Measurements from ENCODE around the gene FSTL4.

The FSTL4 gene

GRCh38 chr5:133638436-133638835, 26.1 kb upstream of the FSTL4 start:
- no peak overlapping the region for H3K4me3 ChIP-seq (IDR thresholded peaks at IDR 0.05; ENCODE audit: insufficient read depth, low read depth, low read length)
- no peaks in the 10 kb centered on the region for H4K20me1 ChIP-seq (ENCODE audit: insufficient read depth)
- H2AFZ ChIP-seq (ENCODE audit: low read depth), result no peak overlapping the region
- H3K9ac ChIP-seq, result no peak overlapping the region
- no peaks in the 10 kb centered on the region for H3K4me1 ChIP-seq (ENCODE audit: low read depth, poor library complexity, severe bottlenecking)
- H3K4me2 ChIP-seq, result no peak overlapping the region
- no peaks in the 10 kb centered on the region for H3K27me3 ChIP-seq (ENCODE audit: insufficient read depth, low read depth)
- H3K79me2 ChIP-seq (ENCODE audit: insufficient read depth, low read depth), result no peaks in the 10 kb centered on the region
- H3K36me3 ChIP-seq (ENCODE audit: insufficient read depth), result no peaks in the 10 kb centered on the region
- no peak overlapping the region for H3K27ac ChIP-seq
- TF ChIP-seq CTCF (conservative IDR thresholded peaks at IDR 0.05; ENCODE audit: low read depth, low read length), result no peak

- H3K36me3 ChIP-seq (ENCODE audit: insufficient read depth), result no peaks in the 10 kb centered on the region
- H3K79me2 ChIP-seq (ENCODE audit: insufficient read depth, low read depth), result no peaks in the 10 kb centered on the region
- no peak overlapping the region for H2AFZ ChIP-seq (ENCODE audit: low read depth)
- H3K4me3 ChIP-seq (IDR thresholded peaks at IDR 0.05; ENCODE audit: insufficient read depth, low read depth, low read length), result no peak overlapping the region
- H4K20me1 ChIP-seq (ENCODE audit: insufficient read depth), result no peaks in the 10 kb centered on the region
- H3K9ac ChIP-seq, result no peak overlapping the region
- H3K27me3 ChIP-seq (ENCODE audit: insufficient read depth, low read depth), result no peaks in the 10 kb centered on the region
- no peak for TF ChIP-seq CTCF (conservative IDR thresholded peaks at IDR 0.05; ENCODE audit: low read depth, low read length)
- no peak overlapping the region for H3K4me2 ChIP-seq
- no peak overlapping the region for H3K27ac ChIP-seq
- H3K4me1 ChIP-seq (ENCODE audit: low read depth, poor library complexity, severe bottlenecking), result no peaks in the 10 kb centered on the region
Measured at GRCh38 chr5:133637206-133637605, 24.9 kb upstream of the FSTL4 start.

- Histone ChIP-seq H3K4me3 (IDR thresholded peaks at IDR 0.05; ENCODE audit: insufficient read depth, low read depth, low read length) (no peak overlapping the region), H3K4me2 (no peak overlapping the region), H3K27ac (no peak overlapping the region), H3K27me3 (ENCODE audit: insufficient read depth, low read depth) (no peaks in the 10 kb centered on the region), H3K9ac (no peak overlapping the region), H3K36me3 (ENCODE audit: insufficient read depth) (no peaks in the 10 kb centered on the region), H4K20me1 (ENCODE audit: insufficient read depth) (no peaks in the 10 kb centered on the region), H3K79me2 (ENCODE audit: insufficient read depth, low read depth) (no peaks in the 10 kb centered on the region), H2AFZ (ENCODE audit: low read depth) (no peak overlapping the region), H3K4me1 (ENCODE audit: low read depth, poor library complexity, severe bottlenecking) (no peaks in the 10 kb centered on the region)
- TF ChIP-seq CTCF (conservative IDR thresholded peaks at IDR 0.05; ENCODE audit: low read depth, low read length), result no peak
Measured at GRCh38 chr5:133635051-133635450, 22.7 kb upstream of the FSTL4 start.

GRCh38 chr5:133627180-133627579, 14.8 kb upstream of the FSTL4 start:
- H3K4me2 ChIP-seq, result no peak overlapping the region
- no peaks in the 10 kb centered on the region for H3K79me2 ChIP-seq (ENCODE audit: insufficient read depth, low read depth)
- no peaks in the 10 kb centered on the region for H4K20me1 ChIP-seq (ENCODE audit: insufficient read depth)
- no peak overlapping the region for H3K27ac ChIP-seq
- no peaks in the 10 kb centered on the region for H3K27me3 ChIP-seq (ENCODE audit: insufficient read depth, low read depth)
- no peak overlapping the region for H3K4me3 ChIP-seq (IDR thresholded peaks at IDR 0.05; ENCODE audit: insufficient read depth, low read depth, low read length)
- no peak for TF ChIP-seq CTCF (conservative IDR thresholded peaks at IDR 0.05; ENCODE audit: low read depth, low read length)
- H3K36me3 ChIP-seq (ENCODE audit: insufficient read depth), result no peaks in the 10 kb centered on the region
- no peak overlapping the region for H3K9ac ChIP-seq
- H2AFZ ChIP-seq (ENCODE audit: low read depth), result no peak overlapping the region
- H3K4me1 ChIP-seq (ENCODE audit: low read depth, poor library complexity, severe bottlenecking), result no peaks in the 10 kb centered on the region

GRCh38 chr5:133624316-133624715, 12.0 kb upstream of the FSTL4 start:
- Histone ChIP-seq H3K4me2 (no peak overlapping the region), H3K9ac (no peak overlapping the region), H4K20me1 (ENCODE audit: insufficient read depth) (no peaks in the 10 kb centered on the region), H2AFZ (ENCODE audit: low read depth) (no peak overlapping the region), H3K36me3 (ENCODE audit: insufficient read depth) (no peaks in the 10 kb centered on the region), H3K27ac (no peak overlapping the region), H3K27me3 (ENCODE audit: insufficient read depth, low read depth) (no peaks in the 10 kb centered on the region), H3K4me1 (ENCODE audit: low read depth, poor library complexity, severe bottlenecking) (no peaks in the 10 kb centered on the region), H3K4me3 (IDR thresholded peaks at IDR 0.05; ENCODE audit: insufficient read depth, low read depth, low read length) (no peak overlapping the region), H3K79me2 (ENCODE audit: insufficient read depth, low read depth) (no peaks in the 10 kb centered on the region)
- no peak for TF ChIP-seq CTCF (conservative IDR thresholded peaks at IDR 0.05; ENCODE audit: low read depth, low read length)

All from KMS-11 (cell line).